ENCODE results near the gene EVC2. TPM values are rescaled to one million over a fixed set of nuclear protein-coding genes. Genes with fewer than 3 reads are reported as not detected.

EVC2 gene
- total and polyA plus RNA-seq, 2 donors (not counting 1 experiment from before 2014, with no cell fraction given), result 1.4 to 16.5 TPM

DNA sequence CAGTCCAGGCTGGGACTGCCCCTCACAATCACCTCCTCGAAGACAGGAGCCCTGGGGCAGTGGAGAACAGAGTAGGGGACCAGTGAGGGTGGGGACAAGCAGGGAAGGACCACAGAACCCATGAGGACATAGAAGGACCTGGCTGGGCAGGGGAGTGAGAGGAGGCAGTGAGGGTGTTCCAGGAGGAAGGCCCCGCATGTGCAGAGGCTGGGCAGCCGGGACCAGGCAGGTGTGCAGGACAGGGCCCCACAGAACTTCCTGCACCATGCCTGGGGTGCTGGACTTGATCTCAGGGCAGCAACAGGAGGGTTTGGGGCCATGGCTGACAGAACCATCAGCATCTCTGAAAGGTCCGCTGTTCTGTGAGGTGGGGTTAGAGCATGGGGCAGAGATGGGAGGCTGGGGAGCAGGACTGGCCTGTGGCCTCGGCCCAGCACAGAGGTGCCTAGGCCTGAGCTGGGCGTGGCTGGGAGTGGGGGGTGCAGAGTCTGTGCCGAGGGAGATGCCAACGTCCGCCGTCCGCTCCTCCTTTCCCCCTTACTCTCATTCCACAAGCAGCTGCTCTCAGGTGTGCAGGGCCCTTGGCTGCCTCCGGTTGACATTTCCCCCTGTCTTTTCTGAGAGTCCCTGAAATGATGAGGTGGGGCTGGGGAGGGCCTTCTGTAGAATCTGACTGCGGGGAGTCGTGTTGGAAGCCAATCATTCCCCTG is 43.5 kb upstream of the EVC2 start:
- Histone ChIP-seq H3K79me2 (ENCODE audit: control insufficient read depth, insufficient read depth, low read length) (no peaks in the 10 kb centered on the region), H3K4me1 (ENCODE audit: control insufficient read depth, extremely low read depth, insufficient read depth, low read length) (peaks cover 18% of the 10 kb centered on the region), H4K20me1 (ENCODE audit: control insufficient read depth, extremely low read depth, insufficient read depth, low read length) (no peaks in the 10 kb centered on the region), H3K36me3 (ENCODE audit: control insufficient read depth, insufficient read depth, low read length) (peaks cover 28% of the 10 kb centered on the region), H3K4me3 (replicated peaks in 1 of 4; ENCODE audit: control extremely low read depth in 1 of 4, insufficient read depth in 1 of 4, low read depth in 3 of 4, low read length in 4 of 4) (no peak overlapping the region), H3K27me3 (ENCODE audit: control insufficient read depth, insufficient read depth, low read length) (no peaks in the 10 kb centered on the region), H3K9me3 (ENCODE audit: control insufficient read depth, insufficient read depth, low read depth, low read length) (no peaks in the 10 kb centered on the region), H3K27ac (ENCODE audit: insufficient read depth, low read length) (no peak overlapping the region), H3K4me2 (ENCODE audit: extremely low read depth, insufficient read depth, low read length) (no peak overlapping the region), H2AFZ (ENCODE audit: low read length) (no peak overlapping the region), H3K9ac (ENCODE audit: insufficient read depth, low read length) (no peak overlapping the region)
- no peak for DNase-seq (ENCODE audit: low read depth in 2 of 2)
- TF ChIP-seq EZH2 (IDR thresholded peaks at IDR 0.05; ENCODE audit: low read length, missing control alignments), result no peak
- TF ChIP-seq, protein P1, sequence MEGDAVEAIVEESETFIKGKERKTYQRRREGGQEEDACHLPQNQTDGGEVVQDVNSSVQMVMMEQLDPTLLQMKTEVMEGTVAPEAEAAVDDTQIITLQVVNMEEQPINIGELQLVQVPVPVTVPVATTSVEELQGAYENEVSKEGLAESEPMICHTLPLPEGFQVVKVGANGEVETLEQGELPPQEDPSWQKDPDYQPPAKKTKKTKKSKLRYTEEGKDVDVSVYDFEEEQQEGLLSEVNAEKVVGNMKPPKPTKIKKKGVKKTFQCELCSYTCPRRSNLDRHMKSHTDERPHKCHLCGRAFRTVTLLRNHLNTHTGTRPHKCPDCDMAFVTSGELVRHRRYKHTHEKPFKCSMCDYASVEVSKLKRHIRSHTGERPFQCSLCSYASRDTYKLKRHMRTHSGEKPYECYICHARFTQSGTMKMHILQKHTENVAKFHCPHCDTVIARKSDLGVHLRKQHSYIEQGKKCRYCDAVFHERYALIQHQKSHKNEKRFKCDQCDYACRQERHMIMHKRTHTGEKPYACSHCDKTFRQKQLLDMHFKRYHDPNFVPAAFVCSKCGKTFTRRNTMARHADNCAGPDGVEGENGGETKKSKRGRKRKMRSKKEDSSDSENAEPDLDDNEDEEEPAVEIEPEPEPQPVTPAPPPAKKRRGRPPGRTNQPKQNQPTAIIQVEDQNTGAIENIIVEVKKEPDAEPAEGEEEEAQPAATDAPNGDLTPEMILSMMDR (conservative IDR thresholded peaks at IDR 0.05 in 1 of 2, IDR thresholded peaks at IDR 0.05 in 1 of 2; ENCODE audit: low read depth in 1 of 2, low read length in 2 of 2), result no peak

DNA sequence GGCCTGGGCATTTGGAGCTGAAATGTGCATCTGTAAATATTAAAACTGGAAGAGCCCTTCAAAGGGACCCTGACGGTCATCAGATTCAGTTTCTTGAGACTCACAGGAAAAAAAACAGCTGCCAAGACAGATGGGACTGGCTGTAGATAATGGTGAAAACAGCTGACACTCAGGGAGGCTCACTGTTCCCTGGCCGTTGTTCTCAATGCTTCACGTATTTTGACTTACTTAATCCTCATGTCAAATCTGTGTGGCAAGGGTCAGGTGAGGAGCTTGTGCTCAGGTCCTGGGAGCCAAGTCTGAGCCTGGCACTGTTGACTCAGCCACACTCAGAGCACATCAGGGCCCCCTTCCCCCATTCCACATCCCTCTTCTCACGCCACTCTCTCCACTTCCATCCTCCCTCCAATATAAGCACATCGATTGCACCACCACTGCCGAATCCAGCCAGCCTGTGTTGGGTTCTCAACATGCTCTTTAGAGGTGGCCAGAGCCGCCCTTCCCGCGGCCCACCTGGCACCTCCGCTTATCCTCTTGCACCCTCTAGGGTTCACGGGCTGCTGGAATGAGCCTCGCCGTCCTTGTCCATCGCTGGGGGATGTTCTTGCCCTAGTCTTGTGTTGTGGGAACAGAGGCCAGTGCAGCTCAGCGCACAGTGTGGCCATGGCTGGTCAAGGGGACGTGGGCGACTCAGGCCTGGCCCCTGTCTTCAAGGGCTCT is 42.7 kb upstream of the EVC2 start:
- Histone ChIP-seq H3K27ac (ENCODE audit: insufficient read depth, low read length) (peak overlapping the region; percentile 40), H3K27me3 (ENCODE audit: control insufficient read depth, insufficient read depth, low read length) (no peaks in the 10 kb centered on the region), H2AFZ (ENCODE audit: low read length) (no peak overlapping the region), H3K4me3 (replicated peaks in 1 of 4; ENCODE audit: control extremely low read depth in 1 of 4, insufficient read depth in 1 of 4, low read depth in 3 of 4, low read length in 4 of 4) (no peak overlapping the region), H3K4me2 (ENCODE audit: extremely low read depth, insufficient read depth, low read length) (no peak overlapping the region), H3K9me3 (ENCODE audit: control insufficient read depth, insufficient read depth, low read depth, low read length) (no peaks in the 10 kb centered on the region), H3K36me3 (ENCODE audit: control insufficient read depth, insufficient read depth, low read length) (peaks cover 25% of the 10 kb centered on the region), H3K9ac (ENCODE audit: insufficient read depth, low read length) (no peak overlapping the region), H3K79me2 (ENCODE audit: control insufficient read depth, insufficient read depth, low read length) (no peaks in the 10 kb centered on the region), H3K4me1 (ENCODE audit: control insufficient read depth, extremely low read depth, insufficient read depth, low read length) (peaks cover 19% of the 10 kb centered on the region), H4K20me1 (ENCODE audit: control insufficient read depth, extremely low read depth, insufficient read depth, low read length) (no peaks in the 10 kb centered on the region)
- no peak for TF ChIP-seq EZH2 (IDR thresholded peaks at IDR 0.05; ENCODE audit: low read length, missing control alignments)
- TF ChIP-seq, protein P1 (conservative IDR thresholded peaks at IDR 0.05 in 1 of 2, IDR thresholded peaks at IDR 0.05 in 1 of 2; ENCODE audit: low read depth in 1 of 2, low read length in 2 of 2), result no peak
- peak; percentile 51 to 96 for DNase-seq (ENCODE audit: low read depth in 2 of 2)

DNA sequence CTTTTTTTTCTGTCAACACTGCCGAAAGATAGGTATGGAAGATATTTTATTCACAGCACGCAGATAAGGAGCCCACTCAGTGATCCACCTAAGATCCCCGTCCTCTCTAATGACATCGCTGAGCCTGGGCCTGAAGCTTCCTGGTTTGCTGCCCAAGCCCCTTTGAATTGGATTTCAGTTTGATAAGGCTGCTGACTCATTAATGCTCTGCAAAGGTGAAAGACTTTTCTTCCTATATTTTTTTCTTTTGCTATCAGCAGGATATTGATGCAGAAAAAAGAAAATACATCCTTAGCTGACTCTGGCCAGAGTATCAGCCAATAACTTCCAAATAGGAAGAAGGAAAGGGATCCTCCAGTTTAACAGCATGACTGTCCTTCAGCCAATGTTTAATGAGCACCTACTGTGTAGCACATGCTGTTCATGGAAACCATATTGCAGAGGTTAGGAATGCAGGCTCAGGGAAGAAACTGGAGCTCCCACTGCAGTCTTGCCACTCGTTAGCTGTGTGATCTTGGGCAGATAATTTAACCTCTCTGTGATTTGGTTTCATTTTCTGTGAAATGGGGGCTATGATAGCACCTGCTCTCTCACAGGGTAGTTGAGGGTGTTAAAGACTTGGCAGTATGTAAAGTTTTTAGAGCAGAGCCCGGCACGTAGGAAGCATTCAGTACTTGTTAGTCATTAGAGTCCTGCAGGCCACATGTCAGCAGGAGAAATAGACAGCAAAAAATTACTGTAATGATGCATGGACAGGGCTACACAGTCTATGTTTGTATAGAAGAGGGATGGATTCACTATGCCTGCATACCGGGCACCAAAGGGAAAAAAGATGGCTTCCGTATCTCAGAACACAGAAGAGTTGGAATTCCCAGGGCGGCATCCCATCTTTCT is 41.9 kb upstream of the EVC2 start:
- Histone ChIP-seq H3K4me1 (ENCODE audit: control insufficient read depth, extremely low read depth, insufficient read depth, low read length) (peaks cover 19% of the 10 kb centered on the region), H3K9me3 (ENCODE audit: control insufficient read depth, insufficient read depth, low read depth, low read length) (no peaks in the 10 kb centered on the region), H3K79me2 (ENCODE audit: control insufficient read depth, insufficient read depth, low read length) (no peaks in the 10 kb centered on the region), H3K9ac (ENCODE audit: insufficient read depth, low read length) (no peak overlapping the region), H4K20me1 (ENCODE audit: control insufficient read depth, extremely low read depth, insufficient read depth, low read length) (no peaks in the 10 kb centered on the region), H3K36me3 (ENCODE audit: control insufficient read depth, insufficient read depth, low read length) (peaks cover 19% of the 10 kb centered on the region), H3K4me3 (replicated peaks in 1 of 4; ENCODE audit: control extremely low read depth in 1 of 4, insufficient read depth in 1 of 4, low read depth in 3 of 4, low read length in 4 of 4) (no peak overlapping the region), H3K27me3 (ENCODE audit: control insufficient read depth, insufficient read depth, low read length) (no peaks in the 10 kb centered on the region), H3K4me2 (ENCODE audit: extremely low read depth, insufficient read depth, low read length) (no peak overlapping the region), H3K27ac (ENCODE audit: insufficient read depth, low read length) (peak overlapping the region; percentile 40), H2AFZ (ENCODE audit: low read length) (no peak overlapping the region)
- no peak for TF ChIP-seq EZH2 (IDR thresholded peaks at IDR 0.05; ENCODE audit: low read length, missing control alignments)
- TF ChIP-seq, protein P1 (conservative IDR thresholded peaks at IDR 0.05 in 1 of 2, IDR thresholded peaks at IDR 0.05 in 1 of 2; ENCODE audit: low read depth in 1 of 2, low read length in 2 of 2), result no peak
- peak; percentile 65 to 84 for DNase-seq (ENCODE audit: low read depth in 2 of 2)
